Measurements from ENCODE around the gene M1AP. TPM values are rescaled to one million over a fixed set of nuclear protein-coding genes. Genes with fewer than 3 reads are reported as not detected.

The M1AP gene
- total and polyA plus RNA-seq, 9 of the 15 experiments (the other 6 are each of a cell fraction or from before 2014, with no cell fraction given) = 0.06 to 0.33 (median 0.11) TPM; not detected in 4

DNA sequence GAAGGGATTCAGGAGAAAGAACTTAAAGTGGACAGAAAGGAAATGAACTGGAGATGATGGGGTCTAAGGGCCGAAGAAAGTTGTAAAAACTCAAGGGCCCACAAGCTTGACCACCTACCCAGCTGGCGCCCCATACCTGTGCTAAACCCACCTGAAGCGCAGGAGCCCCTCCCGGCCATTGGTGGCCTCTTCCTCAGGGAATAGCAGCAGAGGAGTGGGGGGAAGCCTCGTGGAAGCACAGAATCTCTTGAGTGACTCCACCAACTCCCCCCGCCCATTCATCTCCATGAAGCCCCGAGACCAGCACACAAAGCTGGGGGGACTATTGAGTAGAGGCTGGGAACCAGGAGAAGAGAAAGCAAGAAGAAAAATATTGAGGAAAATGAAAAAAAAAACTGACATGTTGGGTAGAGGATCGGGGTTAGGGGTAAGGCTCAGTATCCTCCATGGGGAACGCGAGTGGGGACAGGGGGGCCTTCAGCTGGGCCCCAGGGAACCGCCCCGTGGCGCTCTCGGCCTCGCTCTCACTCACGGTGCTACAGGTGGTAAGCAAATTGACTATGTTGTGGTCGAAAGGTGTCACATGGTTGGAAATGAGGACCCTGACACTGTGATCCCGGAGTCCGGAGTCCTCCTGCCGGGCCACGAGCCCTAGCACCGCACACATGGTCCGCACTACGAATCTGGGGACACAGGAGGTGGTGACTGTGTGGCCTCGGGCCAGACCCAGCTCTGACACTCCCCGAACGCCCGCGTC is 119.4 kb downstream of the M1AP start:
- H3K79me2 ChIP-seq (ENCODE audit: control insufficient read depth, insufficient read depth, low read length) = peaks cover 52% of the 10 kb centered on the region
- peak overlapping the region; percentile 93 to 97 for H3K9ac ChIP-seq (ENCODE audit: insufficient read depth in 1 of 2, low read depth in 2 of 2, low read length in 2 of 2)
- no peaks in the 10 kb centered on the region for H3K27me3 ChIP-seq (ENCODE audit: control insufficient read depth in 2 of 2, insufficient read depth in 2 of 2, low read length in 2 of 2)
- peaks cover 28 to 33% of the 10 kb centered on the region in 2 experiments for H3K4me1 ChIP-seq (replicated peaks in 1 of 2; ENCODE audit: control insufficient read depth in 2 of 2, insufficient read depth in 2 of 2, low read length in 2 of 2)
- POLR2A ChIA-PET = interaction anchor here (0.6 to 3.9 kb wide), 14 partner anchors 8 to 313 kb away, joined by 3 to 25 read pairs (median 4); partner anchors contain the start of gene MRPL53
- H4K20me1 ChIP-seq (replicated peaks; ENCODE audit: control insufficient read depth, insufficient read depth, low read length) = peaks cover 5% of the 10 kb centered on the region; the same call in 1 of the 2 replicates
- peak overlapping the region; percentile 94 for H3K27ac ChIP-seq (ENCODE audit: extremely low read depth, low read depth, low read length)
- peaks cover 65% of the 10 kb centered on the region for H3K36me3 ChIP-seq (ENCODE audit: control insufficient read depth, insufficient read depth, low read length)
- no peaks in the 10 kb centered on the region for H3K9me3 ChIP-seq (replicated peaks; ENCODE audit: control insufficient read depth, insufficient read depth, low read depth, low read length)
- FAIRE-seq = peak; percentile 15
- peak overlapping the region; percentile 89 for H2AFZ ChIP-seq (ENCODE audit: low read depth, low read length)
- peak overlapping the region; percentile 96 for H3K4me2 ChIP-seq (ENCODE audit: insufficient read depth, low read length)
- in situ Hi-C loops (cut with MboI) = no loop called here
- no TSS peak for BruUV-seq (replicated peaks)
- ATAC-seq = peak; percentile 8
- DNase-seq (ENCODE audit: extremely low read depth in 1 of 4, low spot score in 3 of 4) = peak in 3 of 4 experiments; percentile 28 to 50 (median 32)
- WGBS (ENCODE audit: insufficient coverage, low coverage, missing lambda C conversion rate) = under 1% methylated on average over 29 of the region's 29 CpGs
- H3K9me1 ChIP-seq (ENCODE audit: control insufficient read depth, insufficient read depth, low read length) = peaks cover 3% of the 10 kb centered on the region
- H3K4me3 ChIP-seq = peak overlapping the region; percentile 96
- intact Hi-C loops (cut with micrococcal nuclease) = loop anchor here (1.0 to 2.0 kb wide), 3 partner anchors 21 to 74 kb away; partner anchors contain the start of genes CCDC142, PCGF1 and TTC31
- CTCF ChIA-PET (ENCODE audit: low intra/inter-chr PET ratio) = no interaction called here
- 0 out of 2 replicates have a peak, but pooled peaks have one; percentile 16 for TF ChIP-seq KLF13 (tag; IDR thresholded peaks at IDR 0.05; ENCODE audit: borderline replicate concordance, low read depth)
- TF ChIP-seq JUNB (CRISPR knock-in tag; conservative IDR thresholded peaks at IDR 0.05) = no peak
- TF ChIP-seq, protein P1, sequence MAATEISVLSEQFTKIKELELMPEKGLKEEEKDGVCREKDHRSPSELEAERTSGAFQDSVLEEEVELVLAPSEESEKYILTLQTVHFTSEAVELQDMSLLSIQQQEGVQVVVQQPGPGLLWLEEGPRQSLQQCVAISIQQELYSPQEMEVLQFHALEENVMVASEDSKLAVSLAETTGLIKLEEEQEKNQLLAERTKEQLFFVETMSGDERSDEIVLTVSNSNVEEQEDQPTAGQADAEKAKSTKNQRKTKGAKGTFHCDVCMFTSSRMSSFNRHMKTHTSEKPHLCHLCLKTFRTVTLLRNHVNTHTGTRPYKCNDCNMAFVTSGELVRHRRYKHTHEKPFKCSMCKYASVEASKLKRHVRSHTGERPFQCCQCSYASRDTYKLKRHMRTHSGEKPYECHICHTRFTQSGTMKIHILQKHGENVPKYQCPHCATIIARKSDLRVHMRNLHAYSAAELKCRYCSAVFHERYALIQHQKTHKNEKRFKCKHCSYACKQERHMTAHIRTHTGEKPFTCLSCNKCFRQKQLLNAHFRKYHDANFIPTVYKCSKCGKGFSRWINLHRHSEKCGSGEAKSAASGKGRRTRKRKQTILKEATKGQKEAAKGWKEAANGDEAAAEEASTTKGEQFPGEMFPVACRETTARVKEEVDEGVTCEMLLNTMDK (IDR thresholded peaks at IDR 0.05; ENCODE audit: borderline replicate concordance, insufficient read depth, low read depth, low read length, poor library complexity, severe bottlenecking) = peak; percentile 0
- TF ChIP-seq, protein P2, sequence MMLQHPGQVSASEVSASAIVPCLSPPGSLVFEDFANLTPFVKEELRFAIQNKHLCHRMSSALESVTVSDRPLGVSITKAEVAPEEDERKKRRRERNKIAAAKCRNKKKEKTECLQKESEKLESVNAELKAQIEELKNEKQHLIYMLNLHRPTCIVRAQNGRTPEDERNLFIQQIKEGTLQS (IDR thresholded peaks at IDR 0.05) = no peak
- TF ChIP-seq, protein P2 (CRISPR knock-in tag; conservative IDR thresholded peaks at IDR 0.05) = no peak
- TF ChIP-seq, protein P3, sequence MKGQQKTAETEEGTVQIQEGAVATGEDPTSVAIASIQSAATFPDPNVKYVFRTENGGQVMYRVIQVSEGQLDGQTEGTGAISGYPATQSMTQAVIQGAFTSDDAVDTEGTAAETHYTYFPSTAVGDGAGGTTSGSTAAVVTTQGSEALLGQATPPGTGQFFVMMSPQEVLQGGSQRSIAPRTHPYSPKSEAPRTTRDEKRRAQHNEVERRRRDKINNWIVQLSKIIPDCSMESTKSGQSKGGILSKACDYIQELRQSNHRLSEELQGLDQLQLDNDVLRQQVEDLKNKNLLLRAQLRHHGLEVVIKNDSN (CRISPR knock-in tag; IDR thresholded peaks at IDR 0.05) = peak; percentile 36; the same call in 1 of the 2 replicates
- TF ChIP-seq SIN3A (IDR thresholded peaks at IDR 0.05; ENCODE audit: borderline replicate concordance in 2 of 2, control insufficient read depth in 1 of 2, low read depth in 2 of 2, low read length in 2 of 2) = peak in 1 of 2 experiments; percentile 68; a peak in 2 of 4 replicates
- peak; percentile 27; the same call in 1 of the 2 replicates for TF ChIP-seq ZNF232 (CRISPR knock-in tag; IDR thresholded peaks at IDR 0.05)
- TF ChIP-seq GTF2F1 (IDR thresholded peaks at IDR 0.05; ENCODE audit: low read depth, low read length) = no peak
- TF ChIP-seq KAT2B (IDR thresholded peaks at IDR 0.05; ENCODE audit: low read depth, low read length) = no peak
- TF ChIP-seq, protein P4, sequence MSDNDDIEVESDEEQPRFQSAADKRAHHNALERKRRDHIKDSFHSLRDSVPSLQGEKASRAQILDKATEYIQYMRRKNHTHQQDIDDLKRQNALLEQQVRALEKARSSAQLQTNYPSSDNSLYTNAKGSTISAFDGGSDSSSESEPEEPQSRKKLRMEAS (CRISPR knock-in tag; IDR thresholded peaks at IDR 0.05) = peak; percentile 64
- 0 out of 2 replicates have a peak, but pooled peaks have one; percentile 2 for TF ChIP-seq BHLHE40 (IDR thresholded peaks at IDR 0.05; ENCODE audit: low read length)
- TF ChIP-seq SRF (CRISPR knock-in tag; IDR thresholded peaks at IDR 0.05) = 0 out of 4 replicates have a peak, but pooled peaks of 1 of the 2 experiments have one; percentile 18
- TF ChIP-seq, protein P5, sequence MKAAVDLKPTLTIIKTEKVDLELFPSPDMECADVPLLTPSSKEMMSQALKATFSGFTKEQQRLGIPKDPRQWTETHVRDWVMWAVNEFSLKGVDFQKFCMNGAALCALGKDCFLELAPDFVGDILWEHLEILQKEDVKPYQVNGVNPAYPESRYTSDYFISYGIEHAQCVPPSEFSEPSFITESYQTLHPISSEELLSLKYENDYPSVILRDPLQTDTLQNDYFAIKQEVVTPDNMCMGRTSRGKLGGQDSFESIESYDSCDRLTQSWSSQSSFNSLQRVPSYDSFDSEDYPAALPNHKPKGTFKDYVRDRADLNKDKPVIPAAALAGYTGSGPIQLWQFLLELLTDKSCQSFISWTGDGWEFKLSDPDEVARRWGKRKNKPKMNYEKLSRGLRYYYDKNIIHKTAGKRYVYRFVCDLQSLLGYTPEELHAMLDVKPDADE (conservative IDR thresholded peaks at IDR 0.05; ENCODE audit: control insufficient read depth, low read depth, low read length) = peak; percentile 32; the same call in 1 of the 2 replicates
